Ovary (tissue), 10 donors: ENCODE results near the gene PVALB. TPM values are rescaled to one million over a fixed set of nuclear protein-coding genes. Genes with fewer than 3 reads are reported as not detected.
A peak's percentile ranks its signal among the peaks of the same experiment; 100 is the strongest.

ENCODE experiments used
- DNase-seq, 5 donors: peaks; one replicate each; pipeline ENCODE4 v3.0.0-alpha.2; 2019 to 2020
- H3K27ac ChIP-seq, 2 donors: fragments of 200-600 bp; one replicate each; pipeline versions ENCODE4 v1.5.1 to v1.8.0; 2019 to 2022
- H3K27me3 ChIP-seq: fragments of 200-600 bp; one replicate; pipeline ENCODE4 v1.8.0; 2022
- H3K36me3 ChIP-seq: fragments of 200-600 bp; sonication (generic); one replicate; pipeline ENCODE4 v1.5.1; 2019
- H3K4me1 ChIP-seq: one replicate; pipeline ENCODE4 v1.8.1; 2013; ENCODE audit warnings: mild to moderate bottlenecking, moderate library complexity; ENCODE audit not compliant: insufficient read depth
- H3K4me3 ChIP-seq: fragments of 200-600 bp; sonication (generic); one replicate; pipeline ENCODE4 v1.5.1; 2017
- H3K9me3 ChIP-seq, 2 donors: fragments of 200-600 bp in 1 of 2; sonication (generic) in 1 of 2; one replicate each; pipeline versions ENCODE4 v1.5.1 to v1.8.1; 2013 to 2019; ENCODE audit warnings: mild to moderate bottlenecking in 1 of 2, moderate library complexity in 1 of 2
- EP300 ChIP-seq: sonication (generic); formaldehyde crosslinking; IDR thresholded peaks from one replicate; pipeline ENCODE4 v1.6.1; 2017; ENCODE audit warnings: antibody characterized with exemption
- POLR2A ChIP-seq: fragments of 450-650 bp; IDR thresholded peaks from one replicate; pipeline ENCODE4 v1.6.1; 2017; ENCODE audit warnings: antibody characterized with exemption, mild to moderate bottlenecking, moderate library complexity
- WGBS, 3 donors: extraction: QIAGEN DNeasy Blood & Tissue Kit in 1 of 3; methylation state at CpG; one replicate each; pipeline versions ENCODE4 v1.1.5 to v1.1.7; 2013 to 2017; 5-methylcytosine and 5-hydroxymethylcytosine counted together
- intact Hi-C, 4 donors: fragments of 100-400 bp; cut with DNase I; formaldehyde crosslinking; loops; one replicate each; pipeline versions ENCODE4 v1.11.0 to v1.15.1; 2022 to 2023
- long read RNA-seq, 3 donors: library from polyadenylated mRNA in 2 of 3; unstranded in 2 of 3; transcript quantifications; one replicate each; pipeline ENCODE4 v2.0.0 and lab custom pipeline, GENCODE V29; 2021 to 2026
- polyA plus RNA-seq, 2 donors: library from polyadenylated mRNA; stranded (reverse); fragments of 200-250 nt in 1 of 2; fragments of 350-450 nt in 1 of 2; fragmentation: Illumina TruSeq in 1 of 2; extraction: RNeasy Lipid Tissue Mini Kit (QIAGEN cat#74804) in 1 of 2; gene quantifications; one replicate each; pipeline ENCODE4 v1.2.3, GENCODE V29; 2013 to 2014
- total RNA-seq, 7 donors: library from RNA; depleted of rRNA in 2 of 7; stranded (reverse); fragments of >200 nt in 2 of 7; fragmentation: NEBNext Ultra II Directional in 3 of 7; extraction: Animal tissue kit (Norgen Biotek cat#: 25700) in 3 of 7; gene quantifications; one replicate each; pipeline versions ENCODE4 v1.1.0 to v1.2.4, GENCODE V29; 2016 to 2023
- TF ChIP-seq, protein P1 (sequence below), 3 donors: fragments of 450-650 bp in 2 of 3; fragments of 200-600 bp in 1 of 3; IDR thresholded peaks; one replicate each; pipeline versions ENCODE4 v1.5.1 to v1.8.0; 2016 to 2022; ENCODE audit warnings: antibody characterized with exemption in 3 of 3, mild to moderate bottlenecking in 1 of 3
- donor health status: DM: no; HTN: no; CAD: no; lungs with moderate emphysema.
- donor health status: DM: no; HTN: no; CAD: no.
- donor health status: Bipolar disorder and iron deficiency.
- donor health status: DM: yes; HTN: yes; CAD: no.
- donor health status: DM: no; HTN: no; CAD: no.
- donor health status: DM: yes; HTN: yes; CAD: no.

The PVALB gene, protein sequence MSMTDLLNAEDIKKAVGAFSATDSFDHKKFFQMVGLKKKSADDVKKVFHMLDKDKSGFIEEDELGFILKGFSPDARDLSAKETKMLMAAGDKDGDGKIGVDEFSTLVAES
- total RNA-seq (under 1 TPM in 1 of 7 donors, not detected in 6; 0.41 TPM), polyA plus RNA-seq (under 1 TPM in 1 of 2 donors, not detected in 1; 0.47 TPM)
- long read RNA-seq, donor 1, result 0 reads
- long read RNA-seq, donor 2, result 0 reads
- long read RNA-seq, donor 3, result 0 reads

DNA sequence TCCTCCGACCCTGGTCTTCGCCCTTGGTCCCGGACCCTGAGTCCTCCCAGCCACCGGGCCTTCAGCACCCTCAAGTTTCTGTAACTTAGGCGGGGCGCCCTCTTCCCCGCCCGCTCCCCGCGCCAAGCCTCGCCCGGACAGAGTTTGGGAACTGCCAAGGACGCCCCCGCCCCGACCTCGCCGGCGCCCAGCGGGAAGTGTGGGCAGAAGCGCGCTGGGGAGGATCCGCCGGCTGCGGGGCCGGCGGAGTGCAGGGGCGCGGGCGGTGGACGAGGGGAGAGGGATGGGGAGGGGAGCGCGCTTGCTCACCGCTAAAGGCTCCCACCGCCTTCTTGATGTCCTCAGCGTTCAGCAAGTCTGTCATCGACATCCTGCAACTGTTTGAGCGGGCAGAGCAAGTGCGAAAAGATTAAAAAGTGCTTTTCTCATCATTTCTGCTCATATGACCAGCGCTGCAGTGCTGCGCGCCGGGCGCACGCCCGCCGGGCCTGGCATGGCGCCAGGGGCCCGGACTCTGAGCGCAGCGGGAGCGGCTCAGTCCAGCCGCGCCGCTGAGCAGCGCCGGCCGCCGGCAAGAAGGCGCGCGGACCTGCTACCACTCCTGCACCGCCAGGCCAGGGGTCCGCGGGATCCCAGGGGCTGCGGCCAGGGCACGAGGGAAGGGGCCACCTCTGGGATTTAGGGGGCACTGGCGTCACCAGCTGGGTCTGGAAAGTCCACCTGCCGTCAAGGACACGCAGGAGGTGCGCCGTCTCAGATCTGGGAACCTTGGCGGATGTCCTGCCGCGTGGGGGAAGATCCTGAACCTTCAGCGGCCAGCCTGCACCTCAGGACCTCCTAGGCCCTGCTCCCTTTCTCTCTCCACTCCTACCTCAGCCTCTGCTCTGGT lies at the start of gene PVALB:
TSS of gene PVALB (minus strand) at position 400 of the 889 bp plus-strand sequence. CDS start at position 370, 30 bp downstream.
- no peaks in the 10 kb centered on the region for H3K27me3 ChIP-seq
- TF ChIP-seq POLR2A (no peak), EP300 (no peak)
- intact Hi-C loops, result no loop called here
- H3K4me3 ChIP-seq, result peak within 1 kb of the TSS; percentile 16
- H3K36me3 ChIP-seq, result no peaks in the 10 kb centered on the region
- H3K27ac ChIP-seq, result no peak within 1 kb of the TSS
- H3K4me1 ChIP-seq, result peaks cover 6% of the 10 kb centered on the region
- 1 to 2% (median 1%) methylated on average over 74 to 75 of the region's 75 CpGs for WGBS, 3 donors
- H3K9me3 ChIP-seq, result no peaks in the 10 kb centered on the region
- peak in 3 of 5 donors; percentile 12 to 61 (median 48) for DNase-seq

DNA sequence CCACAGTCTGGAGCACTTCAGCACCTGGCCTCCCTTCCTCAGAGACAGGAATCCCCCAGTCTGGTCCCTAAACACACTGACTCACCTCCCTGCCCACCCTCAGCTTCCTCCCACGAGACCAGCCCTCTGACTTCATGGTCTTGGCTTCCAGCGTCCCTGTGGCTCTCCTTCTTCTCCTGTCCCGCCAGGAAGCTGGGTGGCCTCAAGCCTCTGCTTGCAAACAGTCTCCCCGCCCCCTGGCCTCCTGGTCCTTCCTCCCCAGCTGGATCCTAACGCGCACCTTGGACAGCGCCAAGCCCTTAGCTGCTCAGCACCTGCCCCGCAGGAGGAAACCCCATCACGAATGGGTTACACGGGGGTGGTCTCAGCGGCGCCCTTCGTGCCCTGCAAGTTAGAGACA lies 48.5 kb upstream of the PVALB start:
- intact Hi-C loops, result loop anchor here in 1 of 4 donors (10.0 kb wide), 1 partner anchor 109 kb away; no protein-coding TSS in a partner anchor
- Histone ChIP-seq H3K9me3 (no peaks in the 10 kb centered on the region), H3K4me3 (no peak overlapping the region), H3K36me3 (no peaks in the 10 kb centered on the region), H3K27ac (no peak overlapping the region), H3K4me1 (no peaks in the 10 kb centered on the region), H3K27me3 (no peaks in the 10 kb centered on the region)
- DNase-seq, result no peak
- TF ChIP-seq POLR2A (no peak), EP300 (no peak)
- TF ChIP-seq, protein P1, sequence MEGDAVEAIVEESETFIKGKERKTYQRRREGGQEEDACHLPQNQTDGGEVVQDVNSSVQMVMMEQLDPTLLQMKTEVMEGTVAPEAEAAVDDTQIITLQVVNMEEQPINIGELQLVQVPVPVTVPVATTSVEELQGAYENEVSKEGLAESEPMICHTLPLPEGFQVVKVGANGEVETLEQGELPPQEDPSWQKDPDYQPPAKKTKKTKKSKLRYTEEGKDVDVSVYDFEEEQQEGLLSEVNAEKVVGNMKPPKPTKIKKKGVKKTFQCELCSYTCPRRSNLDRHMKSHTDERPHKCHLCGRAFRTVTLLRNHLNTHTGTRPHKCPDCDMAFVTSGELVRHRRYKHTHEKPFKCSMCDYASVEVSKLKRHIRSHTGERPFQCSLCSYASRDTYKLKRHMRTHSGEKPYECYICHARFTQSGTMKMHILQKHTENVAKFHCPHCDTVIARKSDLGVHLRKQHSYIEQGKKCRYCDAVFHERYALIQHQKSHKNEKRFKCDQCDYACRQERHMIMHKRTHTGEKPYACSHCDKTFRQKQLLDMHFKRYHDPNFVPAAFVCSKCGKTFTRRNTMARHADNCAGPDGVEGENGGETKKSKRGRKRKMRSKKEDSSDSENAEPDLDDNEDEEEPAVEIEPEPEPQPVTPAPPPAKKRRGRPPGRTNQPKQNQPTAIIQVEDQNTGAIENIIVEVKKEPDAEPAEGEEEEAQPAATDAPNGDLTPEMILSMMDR (IDR thresholded peaks at IDR 0.05), result no peak
- 8 to 13% (median 10%) methylated on average over 13 of the region's 13 CpGs for WGBS, 3 donors

DNA sequence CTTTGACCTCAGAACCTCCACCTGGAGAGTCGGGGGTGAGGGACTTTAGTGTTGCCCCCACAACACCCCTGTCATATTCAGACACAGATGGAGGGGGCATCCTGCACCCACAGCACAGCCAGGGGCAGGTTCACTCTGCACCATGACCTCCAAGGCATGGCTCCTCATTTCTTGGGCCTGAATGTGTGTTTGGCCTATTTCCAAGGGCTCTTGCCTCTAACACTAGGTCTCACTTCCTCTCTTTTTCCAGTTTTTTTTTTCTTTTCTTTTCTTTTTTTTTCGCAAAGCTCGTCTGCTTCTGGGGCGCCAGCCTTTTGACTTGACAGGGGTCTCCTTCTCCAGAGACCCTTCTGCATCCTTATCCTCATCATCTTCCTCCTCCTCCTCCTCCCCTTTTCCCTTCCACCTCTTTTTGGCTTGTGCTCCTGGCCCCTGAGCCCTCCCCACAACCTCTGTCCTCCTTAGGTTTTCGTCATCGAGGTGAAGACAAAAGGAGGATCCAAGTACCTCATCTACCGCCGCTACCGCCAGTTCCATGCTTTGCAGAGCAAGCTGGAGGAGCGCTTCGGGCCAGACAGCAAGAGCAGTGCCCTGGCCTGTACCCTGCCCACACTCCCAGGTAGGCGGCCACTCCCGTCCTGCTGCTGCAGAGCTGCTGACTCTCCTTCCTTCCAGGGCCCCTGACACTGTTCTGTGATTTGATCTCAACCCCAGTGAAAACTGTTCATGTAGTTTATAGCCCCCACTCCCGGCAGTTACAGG lies 47.8 kb upstream of the PVALB start:
- Histone ChIP-seq H3K4me3 (no peak overlapping the region), H3K36me3 (no peaks in the 10 kb centered on the region), H3K27me3 (no peaks in the 10 kb centered on the region), H3K4me1 (no peaks in the 10 kb centered on the region), H3K9me3 (no peaks in the 10 kb centered on the region), H3K27ac (no peak overlapping the region)
- intact Hi-C loops, result loop anchor here in 1 of 4 donors (10.0 kb wide), 1 partner anchor 110 kb away; no protein-coding TSS in a partner anchor
- TF ChIP-seq, protein P1 (IDR thresholded peaks at IDR 0.05), result no peak
- no peak for TF ChIP-seq EP300
- no peak for TF ChIP-seq POLR2A
- WGBS, 3 donors, result 61 to 64% (median 61%) methylated on average over 14 of the region's 14 CpGs
- no peak for DNase-seq

DNA sequence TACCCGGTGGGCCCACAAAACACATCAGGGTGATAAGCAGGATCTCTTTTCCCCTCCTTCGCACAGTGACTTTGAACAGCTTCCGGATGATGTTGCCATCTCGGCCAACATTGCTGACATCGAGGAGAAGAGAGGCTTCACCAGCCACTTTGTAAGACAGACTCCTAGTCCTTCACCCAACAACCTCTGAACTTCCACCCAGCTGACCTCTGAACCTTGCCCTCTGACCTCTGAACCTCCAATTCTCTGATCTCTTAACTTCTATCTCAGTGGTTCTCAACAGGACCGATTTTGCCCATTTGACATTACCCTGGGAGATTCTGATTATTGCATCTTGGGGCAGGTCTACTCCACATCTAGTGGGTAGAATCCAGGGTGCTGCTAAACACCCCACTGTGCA lies 47.1 kb upstream of the PVALB start:
- no peak for TF ChIP-seq EP300
- TF ChIP-seq POLR2A, result no peak
- TF ChIP-seq, protein P1 (IDR thresholded peaks at IDR 0.05), result no peak
- intact Hi-C loops, result loop anchor here in 1 of 4 donors (10.0 kb wide), 1 partner anchor 111 kb away; no protein-coding TSS in a partner anchor
- Histone ChIP-seq H3K36me3 (no peaks in the 10 kb centered on the region), H3K4me3 (no peak overlapping the region), H3K4me1 (no peaks in the 10 kb centered on the region), H3K27ac (no peak overlapping the region), H3K27me3 (no peaks in the 10 kb centered on the region), H3K9me3 (no peaks in the 10 kb centered on the region)
- WGBS, 3 donors, result 84 to 91% (median 86%) methylated on average over 6 of the region's 6 CpGs
- no peak for DNase-seq
